ENCODE results near the gene PHLDB3.

DNA sequence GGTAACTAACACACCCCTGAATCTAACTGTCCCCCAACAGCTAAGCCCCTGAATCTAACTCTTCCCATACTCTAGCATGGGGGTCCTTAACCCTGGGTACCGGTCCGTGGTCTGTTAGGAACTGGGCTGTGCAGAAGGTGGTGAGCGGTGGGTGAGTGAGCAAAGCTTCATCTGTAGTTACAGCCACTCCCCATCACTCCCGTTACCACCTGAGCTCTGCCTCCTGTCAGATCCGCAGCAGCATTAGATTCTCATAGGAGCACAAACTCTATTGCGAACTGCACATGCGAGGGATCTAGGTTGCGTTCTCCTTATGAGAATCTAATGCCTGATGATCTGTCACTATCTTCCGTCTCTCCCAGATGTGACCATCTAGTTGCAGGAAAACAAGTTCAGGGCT, 6.2 kb upstream of the PHLDB3 start:
- TF ChIP-seq, protein P1, sequence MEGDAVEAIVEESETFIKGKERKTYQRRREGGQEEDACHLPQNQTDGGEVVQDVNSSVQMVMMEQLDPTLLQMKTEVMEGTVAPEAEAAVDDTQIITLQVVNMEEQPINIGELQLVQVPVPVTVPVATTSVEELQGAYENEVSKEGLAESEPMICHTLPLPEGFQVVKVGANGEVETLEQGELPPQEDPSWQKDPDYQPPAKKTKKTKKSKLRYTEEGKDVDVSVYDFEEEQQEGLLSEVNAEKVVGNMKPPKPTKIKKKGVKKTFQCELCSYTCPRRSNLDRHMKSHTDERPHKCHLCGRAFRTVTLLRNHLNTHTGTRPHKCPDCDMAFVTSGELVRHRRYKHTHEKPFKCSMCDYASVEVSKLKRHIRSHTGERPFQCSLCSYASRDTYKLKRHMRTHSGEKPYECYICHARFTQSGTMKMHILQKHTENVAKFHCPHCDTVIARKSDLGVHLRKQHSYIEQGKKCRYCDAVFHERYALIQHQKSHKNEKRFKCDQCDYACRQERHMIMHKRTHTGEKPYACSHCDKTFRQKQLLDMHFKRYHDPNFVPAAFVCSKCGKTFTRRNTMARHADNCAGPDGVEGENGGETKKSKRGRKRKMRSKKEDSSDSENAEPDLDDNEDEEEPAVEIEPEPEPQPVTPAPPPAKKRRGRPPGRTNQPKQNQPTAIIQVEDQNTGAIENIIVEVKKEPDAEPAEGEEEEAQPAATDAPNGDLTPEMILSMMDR (IDR thresholded peaks at IDR 0.05 in 8 of 11, conservative IDR thresholded peaks at IDR 0.05 in 3 of 11): no peak
- no peak for TF ChIP-seq POLR2A (IDR thresholded peaks at IDR 0.05)
